Neural cell (in vitro differentiated cells): ENCODE data around the gene AK8.

Experiments used
- CTCF ChIP-seq: fragments of 450-650 bp; IDR thresholded peaks from 2 replicates; pipeline ENCODE4 v1.5.1; 2014; ENCODE audit warnings: antibody characterized with exemption, mild to moderate bottlenecking, moderate library complexity; ENCODE audit not compliant: poor library complexity, severe bottlenecking
- EP300 ChIP-seq: fragments of 450-650 bp; conservative IDR thresholded peaks from 2 replicates; pipeline ENCODE4 v1.6.1; 2014; ENCODE audit warnings: antibody characterized with exemption, mild to moderate bottlenecking, moderate library complexity; ENCODE audit not compliant: poor library complexity, severe bottlenecking
- POLR2AphosphoS5 ChIP-seq: IDR thresholded peaks from 2 replicates; pipeline ENCODE4 v1.6.1; 2012
- REST ChIP-seq: IDR thresholded peaks from 2 replicates; pipeline ENCODE4 v1.6.1; 2012; ENCODE audit warnings: borderline replicate concordance
- SMC3 ChIP-seq: fragments of 450-650 bp; conservative IDR thresholded peaks from 2 replicates; pipeline ENCODE4 v1.6.1; 2014; ENCODE audit warnings: antibody characterized with exemption, mild to moderate bottlenecking, moderate library complexity; ENCODE audit not compliant: poor library complexity

- TF ChIP-seq SMC3 (no peak), CTCF (no peak), REST (no peak), EP300 (no peak), POLR2AphosphoS5 (no peak)
These were observed 107.9 kb downstream of the AK8 start for GRCh38 chr9:132769906-132770769.
